Peyer's patch (tissue), 4 donors: ENCODE data around the gene A3GALT2.

ENCODE experiments used
- POLR2A ChIP-seq, 2 donors: fragments of 450-650 bp; IDR thresholded peaks; one replicate each; pipeline ENCODE4 v1.5.1; 2017; ENCODE audit warnings: antibody characterized with exemption in 2 of 2, mild to moderate bottlenecking in 2 of 2, moderate library complexity in 2 of 2
- TF ChIP-seq, protein P1 (sequence below), 6 experiments: fragments of 450-650 bp in 4 of 6; fragments of 200-600 bp in 2 of 6; sonication (generic) in 1 of 6; IDR thresholded peaks; one replicate each; pipeline ENCODE4 v1.5.1; 2017 to 2019; ENCODE audit warnings: antibody characterized with exemption in 6 of 6, mild to moderate bottlenecking in 3 of 6, moderate library complexity in 1 of 6

DNA sequence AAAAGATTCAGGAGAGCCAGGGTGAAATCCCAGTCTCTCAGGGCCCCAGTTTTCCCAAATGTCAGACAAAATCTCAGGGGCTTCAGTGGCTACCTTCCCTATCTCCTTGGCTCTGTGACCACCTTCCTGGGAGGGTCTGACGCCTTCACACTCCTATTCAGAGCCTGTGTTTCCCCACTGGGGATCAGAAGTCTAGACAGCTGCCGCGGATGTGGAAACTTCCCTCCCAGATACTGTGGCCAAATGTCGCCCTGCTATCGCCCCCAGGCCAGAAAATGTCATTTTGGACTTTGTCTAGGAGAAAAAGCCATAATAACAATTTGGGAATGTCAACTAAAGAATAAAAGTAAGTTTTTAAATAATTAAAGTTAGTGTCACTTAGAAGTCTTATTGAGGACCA, 15.9 kb downstream of the A3GALT2 start:
- no peak for TF ChIP-seq POLR2A (IDR thresholded peaks at IDR 0.05)
- TF ChIP-seq, protein P1, sequence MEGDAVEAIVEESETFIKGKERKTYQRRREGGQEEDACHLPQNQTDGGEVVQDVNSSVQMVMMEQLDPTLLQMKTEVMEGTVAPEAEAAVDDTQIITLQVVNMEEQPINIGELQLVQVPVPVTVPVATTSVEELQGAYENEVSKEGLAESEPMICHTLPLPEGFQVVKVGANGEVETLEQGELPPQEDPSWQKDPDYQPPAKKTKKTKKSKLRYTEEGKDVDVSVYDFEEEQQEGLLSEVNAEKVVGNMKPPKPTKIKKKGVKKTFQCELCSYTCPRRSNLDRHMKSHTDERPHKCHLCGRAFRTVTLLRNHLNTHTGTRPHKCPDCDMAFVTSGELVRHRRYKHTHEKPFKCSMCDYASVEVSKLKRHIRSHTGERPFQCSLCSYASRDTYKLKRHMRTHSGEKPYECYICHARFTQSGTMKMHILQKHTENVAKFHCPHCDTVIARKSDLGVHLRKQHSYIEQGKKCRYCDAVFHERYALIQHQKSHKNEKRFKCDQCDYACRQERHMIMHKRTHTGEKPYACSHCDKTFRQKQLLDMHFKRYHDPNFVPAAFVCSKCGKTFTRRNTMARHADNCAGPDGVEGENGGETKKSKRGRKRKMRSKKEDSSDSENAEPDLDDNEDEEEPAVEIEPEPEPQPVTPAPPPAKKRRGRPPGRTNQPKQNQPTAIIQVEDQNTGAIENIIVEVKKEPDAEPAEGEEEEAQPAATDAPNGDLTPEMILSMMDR (IDR thresholded peaks at IDR 0.05), result no peak
